GM12878 (cell line): ENCODE data around the gene C22orf15. TPM values are rescaled to one million over a fixed set of nuclear protein-coding genes. Genes with fewer than 3 reads are reported as not detected.

Experiments
- BACH1 ChIP-seq: fragments of 450-650 bp; IDR thresholded peaks from 2 replicates; pipeline ENCODE4 v1.6.1; 2017; ENCODE audit warnings: mild to moderate bottlenecking, borderline replicate concordance
- CBX5 ChIP-seq: sonication (generic); IDR thresholded peaks from 2 replicates; pipeline ENCODE4 v1.6.1; 2016; ENCODE audit warnings: low read depth, moderate library complexity, mild to moderate bottlenecking, inconsistent platforms
- CHD4 ChIP-seq: fragments of 200-600 bp; sonication (generic); IDR thresholded peaks from 2 replicates; pipeline ENCODE4 v1.6.1; 2016; ENCODE audit warnings: mild to moderate bottlenecking
- DPF2 ChIP-seq: fragments of 450-650 bp; IDR thresholded peaks from 2 replicates; pipeline ENCODE4 v1.6.1; 2017; ENCODE audit warnings: mild to moderate bottlenecking
- E2F4 ChIP-seq: IDR thresholded peaks from 2 replicates; pipeline ENCODE4 v1.6.1; 2012; ENCODE audit warnings: low read depth, low read length, improper control_type of control experiment
- EED ChIP-seq: sonication (generic); IDR thresholded peaks from 2 replicates; pipeline ENCODE4 v1.6.1; 2016; ENCODE audit warnings: antibody characterized with exemption, low read depth
- HDAC2 ChIP-seq: fragments of 200-600 bp; sonication (generic); IDR thresholded peaks from 2 replicates; pipeline ENCODE4 v1.6.1; 2017
- HDGF ChIP-seq: fragments of 450-650 bp; IDR thresholded peaks from 2 replicates; pipeline ENCODE4 v1.6.1; 2016; ENCODE audit warnings: antibody characterized with exemption
- HSF1 ChIP-seq: fragments of 150-350 bp; IDR thresholded peaks from 2 replicates; pipeline ENCODE4 v1.6.1; 2014; ENCODE audit warnings: mild to moderate bottlenecking, low read depth, low read length
- IKZF1 ChIP-seq: fragments of 450-650 bp; conservative IDR thresholded peaks from 2 replicates; pipeline ENCODE4 v1.6.1; 2017; ENCODE audit warnings: antibody characterized with exemption, mild to moderate bottlenecking
- IKZF2 ChIP-seq, 2 experiments: fragments of 450-650 bp; IDR thresholded peaks; 2 replicates each; pipeline ENCODE4 v1.6.1; 2017; ENCODE audit warnings: mild to moderate bottlenecking in 2 of 2, moderate library complexity in 2 of 2
- KAT2A ChIP-seq: conservative IDR thresholded peaks from 2 replicates; pipeline ENCODE4 v1.6.1; 2011; ENCODE audit warnings: low read depth, low read length; ENCODE audit not compliant: control insufficient read depth
- KLF5 ChIP-seq: fragments of 450-650 bp; IDR thresholded peaks from 2 replicates; pipeline ENCODE4 v1.6.1; 2014; ENCODE audit warnings: mild to moderate bottlenecking; ENCODE audit not compliant: partially characterized antibody
- MEF2B ChIP-seq: fragments of 450-650 bp; IDR thresholded peaks from 2 replicates; pipeline ENCODE4 v1.6.1; 2018; ENCODE audit warnings: mild to moderate bottlenecking, moderate library complexity; ENCODE audit not compliant: partially characterized antibody, poor library complexity, severe bottlenecking
- MXI1 ChIP-seq: fragments of 150-350 bp; IDR thresholded peaks from 2 replicates; pipeline ENCODE4 v1.6.1; 2011; ENCODE audit warnings: low read depth, mild to moderate bottlenecking, inconsistent platforms, low read length, improper control_type of control experiment
- MYC ChIP-seq: IDR thresholded peaks from 2 replicates; pipeline ENCODE4 v1.6.1; 2011; ENCODE audit warnings: mild to moderate bottlenecking, low read length, moderate library complexity, inconsistent platforms; ENCODE audit not compliant: insufficient read depth, insufficient replicate concordance, insufficient read length, severe bottlenecking
- NFXL1 ChIP-seq: fragments of 450-650 bp; IDR thresholded peaks from 2 replicates; pipeline ENCODE4 v1.6.1; 2017; ENCODE audit warnings: antibody characterized with exemption, mild to moderate bottlenecking, borderline replicate concordance
- NR2C2 ChIP-seq: IDR thresholded peaks from 2 replicates; pipeline ENCODE4 v1.6.1; 2011; ENCODE audit warnings: borderline replicate concordance, low read depth; ENCODE audit not compliant: control insufficient read depth, insufficient read length
- RAD21 ChIP-seq: IDR thresholded peaks from 2 replicates; pipeline ENCODE4 v1.6.1; 2011; ENCODE audit warnings: mild to moderate bottlenecking, low read depth, low read length, moderate library complexity; ENCODE audit not compliant: insufficient read depth
- SMARCA5 ChIP-seq: fragments of 450-650 bp; IDR thresholded peaks from 2 replicates; pipeline ENCODE4 v1.6.1; 2017; ENCODE audit warnings: mild to moderate bottlenecking
- SREBF1 ChIP-seq: IDR thresholded peaks from 2 replicates; pipeline ENCODE4 v1.6.1; 2012; ENCODE audit warnings: mild to moderate bottlenecking, low read length
- TAF1 ChIP-seq: IDR thresholded peaks from 2 replicates; pipeline ENCODE4 v1.6.1; 2011; ENCODE audit warnings: mild to moderate bottlenecking, low read depth, low read length, borderline replicate concordance
- ZBTB33 ChIP-seq: fragments of 450-650 bp; IDR thresholded peaks from 2 replicates; pipeline ENCODE4 v1.6.1; 2017; ENCODE audit warnings: mild to moderate bottlenecking
- ZBTB4 ChIP-seq: fragments of 450-650 bp; formaldehyde crosslinking; IDR thresholded peaks from 2 replicates; pipeline ENCODE4 v1.4.0; 2022; ENCODE audit warnings: mild to moderate bottlenecking, moderate library complexity
- polyA plus RNA-seq, 11 experiments: library from polyadenylated mRNA; depleted of rRNA in 4 of 11; unstranded in 6 of 11; stranded (reverse) in 5 of 11; fragments of >200 nt; fragmentation: Nextera tagmentation in 4 of 11; fragmentation: Illumina TruSeq in 1 of 11; extraction: Ambion mirVana in 4 of 11; extraction: Trizol in 1 of 11; gene quantifications; 1 replicate in 1 of 11; 2 replicates in 10 of 11; pipeline versions ENCODE4 v1.2.1 to v1.2.3, GENCODE V29; 2011 to 2016; ENCODE audit warnings: inconsistent platforms in 2 of 11, missing spikeins in 2 of 11, low read depth in 1 of 11
- total RNA-seq, 4 experiments: library from RNA; depleted of rRNA in 3 of 4; stranded (reverse); fragments of >200 nt in 3 of 4; fragmentation: Illumina TruSeq in 1 of 4; extraction: Trizol in 1 of 4; gene quantifications; 2 replicates each; pipeline versions ENCODE4 v1.2.1 to v1.2.3, GENCODE V29; 2013 to 2021

C22orf15 gene
- total and polyA plus RNA-seq, 10 of the 15 experiments (the other 5 are each of a cell fraction or from before 2014, with no cell fraction given): 0.05 to 0.47 (median 0.13) TPM; not detected in 3

DNA sequence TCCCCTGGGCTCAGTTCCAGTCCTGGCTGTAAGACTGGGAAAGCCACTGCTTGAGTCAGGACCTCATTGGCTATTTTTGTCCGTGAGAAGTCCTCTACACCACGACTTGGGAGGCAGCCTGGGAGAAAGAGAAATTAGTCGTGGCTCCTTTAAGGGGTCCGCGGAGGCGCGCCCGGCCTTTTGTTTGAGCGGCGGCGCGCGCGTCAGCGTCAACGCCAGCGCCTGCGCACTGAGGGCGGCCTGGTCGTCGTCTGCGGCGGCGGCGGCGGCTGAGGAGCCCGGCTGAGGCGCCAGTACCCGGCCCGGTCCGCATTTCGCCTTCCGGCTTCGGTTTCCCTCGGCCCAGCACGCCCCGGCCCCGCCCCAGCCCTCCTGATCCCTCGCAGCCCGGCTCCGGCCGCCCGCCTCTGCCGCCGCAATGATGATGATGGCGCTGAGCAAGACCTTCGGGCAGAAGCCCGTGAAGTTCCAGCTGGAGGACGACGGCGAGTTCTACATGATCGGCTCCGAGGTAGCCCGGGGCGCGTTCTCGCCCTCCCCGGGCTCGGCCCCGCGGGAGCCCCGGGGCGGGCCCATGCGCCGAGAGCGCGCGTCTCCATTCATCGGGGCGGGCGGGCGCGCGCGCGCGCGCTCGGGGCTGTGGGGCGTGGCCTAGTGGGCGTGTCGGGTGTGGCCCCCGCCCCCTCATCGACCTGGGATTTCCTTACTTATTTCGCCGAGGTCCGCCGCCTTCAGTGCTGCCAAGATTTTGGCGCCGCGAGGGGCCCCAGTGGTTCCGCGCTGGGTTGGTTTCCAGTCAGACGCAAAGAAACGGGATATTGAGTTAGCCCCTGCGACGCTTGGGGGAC, 24.2 kb downstream of the C22orf15 start, which contains the start of gene SMARCB1 (continued):
- no peak for TF ChIP-seq HSF1
- no peak for TF ChIP-seq HDGF
- no peak for TF ChIP-seq CHD4
- TF ChIP-seq SMARCA5: peak; percentile 98
- no peak for TF ChIP-seq CBX5
- TF ChIP-seq SREBF1: no peak; the same call in 1 of the 2 replicates
- TF ChIP-seq MYC: no peak
- no peak for TF ChIP-seq MEF2B
- TF ChIP-seq KAT2A: no peak
- TF ChIP-seq EED: no peak
- TF ChIP-seq BACH1: peak; percentile 70
- peak in 1 of 2 experiments; percentile 24; a peak in 1 of 4 replicates for TF ChIP-seq IKZF2 (IDR thresholded peaks at IDR 0.05)
- TF ChIP-seq NR2C2: no peak
- TF ChIP-seq HDAC2: no peak
- peak; percentile 97 for TF ChIP-seq KLF5
- TF ChIP-seq E2F4: no peak
- TF ChIP-seq DPF2: peak; percentile 91
- TF ChIP-seq NFXL1: no peak
- no peak for TF ChIP-seq RAD21
- TF ChIP-seq TAF1: peak; percentile 40; the same call in 1 of the 2 replicates
- no peak for TF ChIP-seq ZBTB33
- TF ChIP-seq MXI1: no peak
- 0 out of 2 replicates have a peak, but pooled peaks have one; percentile 54 for TF ChIP-seq ZBTB4 (CRISPR knock-in tag)
- peak; percentile 79 for TF ChIP-seq IKZF1
